ENCODE data around the gene CPHXL.

Gene CPHXL

DNA sequence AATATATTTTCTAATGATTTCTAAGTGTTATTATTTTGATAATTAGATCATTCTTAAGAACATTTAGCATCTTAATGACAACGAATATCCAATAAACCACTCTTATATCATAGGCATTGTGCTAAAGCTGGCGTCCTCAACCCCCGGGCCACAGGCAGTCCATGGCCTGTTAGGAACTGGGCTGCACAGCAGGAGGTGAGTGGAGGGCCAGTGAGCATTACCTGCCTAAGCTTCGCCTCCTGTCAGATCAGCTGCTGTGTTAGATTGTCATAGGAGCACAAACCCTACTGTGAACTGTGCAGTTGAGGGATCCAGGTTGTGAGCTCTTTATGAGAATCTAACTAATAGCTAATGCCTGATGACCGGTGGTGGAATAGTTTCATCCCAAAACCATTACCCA is 28.7 kb downstream of the CPHXL start:
- no peak for DNase-seq

DNA sequence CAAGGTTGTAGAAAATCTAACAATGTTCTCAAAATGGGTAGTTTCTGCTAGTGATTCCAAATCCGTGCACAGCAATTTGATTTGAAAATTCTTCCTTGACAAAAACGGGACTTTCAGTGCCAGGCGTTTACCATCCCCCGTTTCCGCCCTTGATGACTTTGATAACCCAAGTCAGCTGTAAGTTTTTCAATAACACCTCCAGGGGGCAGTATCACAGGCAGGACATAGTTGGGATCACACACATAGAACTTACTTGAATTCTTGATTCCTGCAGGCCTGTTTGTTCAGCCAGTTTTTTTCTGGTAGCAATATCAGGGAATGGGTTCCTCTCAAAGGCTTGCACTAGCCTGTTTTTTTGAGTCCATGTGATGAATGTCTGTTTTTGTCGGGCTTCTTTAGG is 30.6 kb downstream of the CPHXL start:
- DNase-seq, result no peak

DNA sequence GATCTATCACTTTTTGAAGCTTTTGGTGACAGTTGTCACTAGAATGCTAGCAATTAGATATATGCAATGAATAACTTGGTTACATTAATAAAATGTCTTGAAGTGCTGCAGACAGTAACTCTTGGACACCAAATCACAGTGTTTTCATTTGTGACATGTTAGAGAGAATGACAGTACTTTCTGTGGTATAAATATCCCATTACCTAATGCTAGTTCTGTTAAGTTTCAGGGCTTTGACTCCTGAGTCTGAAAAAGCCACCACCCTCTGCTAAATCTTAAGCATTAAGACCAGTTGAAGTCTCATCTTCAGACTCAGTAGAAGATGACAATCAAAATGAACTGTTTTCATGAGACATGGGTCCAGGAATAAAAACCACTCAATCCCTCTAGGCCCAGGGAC is 38.9 kb downstream of the CPHXL start:
- no peak for DNase-seq

GRCh38 chr16:75682308-75682707 is 44.0 kb downstream of the CPHXL start:
- DNase-seq, result no peak

GRCh38 chr16:75679366-75679765 is 46.9 kb downstream of the CPHXL start:
- DNase-seq, result no peak

GRCh38 chr16:75676909-75677308 is 49.4 kb downstream of the CPHXL start, which contains the start of gene CPHXL2:
TSS of gene CPHXL2 (minus strand) at chr16:75677009. CDS start at chr16:75676999, 10 bp downstream.
- no peak for DNase-seq

DNA sequence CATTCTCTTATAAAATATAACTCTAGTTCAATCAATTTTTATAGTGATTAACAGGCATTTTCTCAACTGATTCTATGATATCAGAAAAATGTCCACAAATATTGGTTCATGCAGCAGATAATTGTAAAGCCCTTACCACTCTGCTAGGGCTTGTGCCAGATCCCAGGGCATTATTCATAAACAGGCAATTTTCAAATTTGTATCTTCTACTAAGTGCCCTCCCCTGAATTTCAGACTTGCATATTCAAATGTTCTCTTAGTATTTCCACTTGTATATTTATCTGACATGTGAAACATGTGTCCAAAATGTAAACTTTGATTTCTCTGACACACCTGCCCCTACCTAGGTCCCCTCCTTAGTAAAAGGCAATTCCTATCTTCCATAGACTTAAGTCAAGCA is 58.8 kb downstream of the CPHXL start:
- DNase-seq, result no peak
